Cardiac muscle cell (in vitro differentiated cells and primary cell): Measurements from ENCODE around the gene SORCS3. TPM values are rescaled to one million over a fixed set of nuclear protein-coding genes. Genes with fewer than 3 reads are reported as not detected.
"Not testable (repeated sequence)": the region's sequence is repeated elsewhere in the genome, so short reads cannot be mapped to it uniquely, and the experiment has no call there.

Experiments used
- DNase-seq, 2 donors: peaks; one replicate each; pipeline versions ENCODE4 v3.0.0 to v3.0.0-alpha.2; 2010 to 2017; ENCODE audit warnings: low read depth in 1 of 2, low spot score in 1 of 2
- H3K27ac ChIP-seq: fragments of 200-600 bp; sonication (generic); 2 replicates; pipeline ENCODE4 v1.5.1; 2016
- H3K27me3 ChIP-seq: fragments of 200-600 bp; sonication (generic); 2 replicates; pipeline ENCODE4 v1.6.0; 2016; ENCODE audit warnings: control low read depth
- H3K36me3 ChIP-seq: fragments of 200-600 bp; sonication (generic); 2 replicates; pipeline ENCODE4 v1.5.1; 2016; ENCODE audit warnings: control low read depth
- H3K4me1 ChIP-seq: fragments of 200-600 bp; sonication (generic); 2 replicates; pipeline ENCODE4 v1.8.1; 2017; ENCODE audit warnings: low read depth, mild to moderate bottlenecking, mixed run types
- H3K4me3 ChIP-seq: fragments of 200-600 bp; sonication (generic); 2 replicates; pipeline ENCODE4 v1.5.1; 2016; ENCODE audit warnings: mild to moderate bottlenecking
- H3K9me3 ChIP-seq: fragments of 200-600 bp; sonication (generic); 2 replicates; pipeline ENCODE4 v1.5.1; 2017; ENCODE audit warnings: low read depth, mild to moderate bottlenecking, control low read depth
- polyA plus RNA-seq: library from polyadenylated mRNA; unstranded; fragments of >200 nt; fragmentation: Nextera tagmentation; extraction: Ambion mirVana; gene quantifications from 2 replicates; pipeline ENCODE4 v1.2.1, GENCODE V29; 2016
- total RNA-seq: library from RNA; depleted of rRNA; stranded (reverse); fragments of >200 nt; gene quantifications from 2 replicates; pipeline ENCODE4 v1.2.3, GENCODE V29; 2016
- TF ChIP-seq, protein P1 (sequence below): IDR thresholded peaks from 2 replicates; pipeline ENCODE4 v1.5.1; 2012; ENCODE audit warnings: low read depth, mild to moderate bottlenecking, low read length

SORCS3 gene
- total and polyA plus RNA-seq, 2 experiments from 2014 or later = 9.3 to 29.1 TPM

- TF ChIP-seq, protein P1, sequence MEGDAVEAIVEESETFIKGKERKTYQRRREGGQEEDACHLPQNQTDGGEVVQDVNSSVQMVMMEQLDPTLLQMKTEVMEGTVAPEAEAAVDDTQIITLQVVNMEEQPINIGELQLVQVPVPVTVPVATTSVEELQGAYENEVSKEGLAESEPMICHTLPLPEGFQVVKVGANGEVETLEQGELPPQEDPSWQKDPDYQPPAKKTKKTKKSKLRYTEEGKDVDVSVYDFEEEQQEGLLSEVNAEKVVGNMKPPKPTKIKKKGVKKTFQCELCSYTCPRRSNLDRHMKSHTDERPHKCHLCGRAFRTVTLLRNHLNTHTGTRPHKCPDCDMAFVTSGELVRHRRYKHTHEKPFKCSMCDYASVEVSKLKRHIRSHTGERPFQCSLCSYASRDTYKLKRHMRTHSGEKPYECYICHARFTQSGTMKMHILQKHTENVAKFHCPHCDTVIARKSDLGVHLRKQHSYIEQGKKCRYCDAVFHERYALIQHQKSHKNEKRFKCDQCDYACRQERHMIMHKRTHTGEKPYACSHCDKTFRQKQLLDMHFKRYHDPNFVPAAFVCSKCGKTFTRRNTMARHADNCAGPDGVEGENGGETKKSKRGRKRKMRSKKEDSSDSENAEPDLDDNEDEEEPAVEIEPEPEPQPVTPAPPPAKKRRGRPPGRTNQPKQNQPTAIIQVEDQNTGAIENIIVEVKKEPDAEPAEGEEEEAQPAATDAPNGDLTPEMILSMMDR = no peak
Measured at GRCh38 chr10:104690101-104690500, 49.0 kb downstream of the SORCS3 start.

DNA sequence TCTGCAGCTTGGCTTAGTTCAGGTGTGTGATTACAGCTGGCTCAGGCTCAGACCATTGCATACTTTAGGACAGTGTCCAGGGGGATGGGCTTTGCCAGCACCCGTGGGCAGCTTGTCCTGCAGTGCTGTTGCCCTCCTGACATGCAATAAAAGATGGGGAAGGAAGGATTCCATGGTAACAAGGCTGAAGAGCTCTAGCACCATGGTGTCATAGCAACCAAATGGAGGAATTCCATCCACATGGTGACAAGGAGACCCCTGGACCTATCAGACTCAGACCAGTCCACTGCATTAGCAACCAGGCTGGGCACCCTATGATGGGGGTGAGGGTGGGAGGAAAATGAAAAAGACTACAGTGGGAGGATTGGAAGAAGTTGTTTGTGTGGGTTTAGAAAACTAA lies 49.9 kb downstream of the SORCS3 start:
- TF ChIP-seq, protein P1 = no peak
- Histone ChIP-seq H3K27ac (no peak overlapping the region), H3K27me3 (no peaks in the 10 kb centered on the region), H3K4me3 (no peak overlapping the region), H3K36me3 (no peaks in the 10 kb centered on the region), H3K9me3 (no peaks in the 10 kb centered on the region), H3K4me1 (no peaks in the 10 kb centered on the region)
- no peak for DNase-seq

More at GRCh38 chr10:104690101-104690500, 49.0 kb downstream of the SORCS3 start:
- no peak for DNase-seq
- no peaks in the 10 kb centered on the region for H3K4me1 ChIP-seq
- H3K9me3 ChIP-seq = no peaks in the 10 kb centered on the region
- no peak overlapping the region for H3K4me3 ChIP-seq
- no peaks in the 10 kb centered on the region for H3K27me3 ChIP-seq
- no peak overlapping the region for H3K27ac ChIP-seq
- no peaks in the 10 kb centered on the region for H3K36me3 ChIP-seq

GRCh38 chr10:104694074-104694473 lies 53.0 kb downstream of the SORCS3 start:
- Histone ChIP-seq H3K4me3 (no peak overlapping the region), H3K27me3 (no peaks in the 10 kb centered on the region), H3K9me3 (no peaks in the 10 kb centered on the region), H3K4me1 (peaks cover 10% of the 10 kb centered on the region), H3K27ac (no peak overlapping the region), H3K36me3 (no peaks in the 10 kb centered on the region)
- no peak for DNase-seq
- TF ChIP-seq, protein P1 = no peak

- H3K4me3 ChIP-seq, H3K27ac ChIP-seq, H3K9me3 ChIP-seq, DNase-seq, H3K27me3 ChIP-seq, H3K36me3 ChIP-seq: not testable (repeated sequence)
- peaks cover 39% of the 10 kb centered on the region for H3K4me1 ChIP-seq
Measured at GRCh38 chr10:104703262-104703661, 62.2 kb downstream of the SORCS3 start.

DNA sequence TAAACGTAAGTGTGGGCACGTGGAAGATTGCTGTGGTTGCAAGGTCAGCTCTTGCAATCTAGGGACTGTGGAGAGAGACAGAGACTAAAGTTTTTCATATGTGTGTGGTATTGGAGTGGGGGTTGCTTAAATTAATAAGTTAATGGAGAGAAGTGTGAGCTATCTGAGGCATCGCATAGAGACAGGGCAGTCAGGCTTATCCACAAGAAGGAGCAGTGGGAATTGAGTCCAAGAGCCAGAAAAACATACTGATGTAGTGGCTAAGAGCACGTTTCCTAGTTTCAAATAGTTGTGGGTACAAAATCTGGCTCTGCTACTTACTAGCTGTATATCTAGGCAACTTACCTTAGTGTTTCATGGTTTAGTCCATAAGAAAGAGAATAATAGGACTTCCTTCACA lies 65.8 kb downstream of the SORCS3 start:
- Histone ChIP-seq H3K27me3 (no peaks in the 10 kb centered on the region), H3K36me3 (no peaks in the 10 kb centered on the region), H3K27ac (peak overlapping the region; percentile 90), H3K4me3 (no peak overlapping the region), H3K4me1 (peaks cover 71% of the 10 kb centered on the region), H3K9me3 (no peaks in the 10 kb centered on the region)
- TF ChIP-seq, protein P1 = no peak
- DNase-seq = no peak

DNA sequence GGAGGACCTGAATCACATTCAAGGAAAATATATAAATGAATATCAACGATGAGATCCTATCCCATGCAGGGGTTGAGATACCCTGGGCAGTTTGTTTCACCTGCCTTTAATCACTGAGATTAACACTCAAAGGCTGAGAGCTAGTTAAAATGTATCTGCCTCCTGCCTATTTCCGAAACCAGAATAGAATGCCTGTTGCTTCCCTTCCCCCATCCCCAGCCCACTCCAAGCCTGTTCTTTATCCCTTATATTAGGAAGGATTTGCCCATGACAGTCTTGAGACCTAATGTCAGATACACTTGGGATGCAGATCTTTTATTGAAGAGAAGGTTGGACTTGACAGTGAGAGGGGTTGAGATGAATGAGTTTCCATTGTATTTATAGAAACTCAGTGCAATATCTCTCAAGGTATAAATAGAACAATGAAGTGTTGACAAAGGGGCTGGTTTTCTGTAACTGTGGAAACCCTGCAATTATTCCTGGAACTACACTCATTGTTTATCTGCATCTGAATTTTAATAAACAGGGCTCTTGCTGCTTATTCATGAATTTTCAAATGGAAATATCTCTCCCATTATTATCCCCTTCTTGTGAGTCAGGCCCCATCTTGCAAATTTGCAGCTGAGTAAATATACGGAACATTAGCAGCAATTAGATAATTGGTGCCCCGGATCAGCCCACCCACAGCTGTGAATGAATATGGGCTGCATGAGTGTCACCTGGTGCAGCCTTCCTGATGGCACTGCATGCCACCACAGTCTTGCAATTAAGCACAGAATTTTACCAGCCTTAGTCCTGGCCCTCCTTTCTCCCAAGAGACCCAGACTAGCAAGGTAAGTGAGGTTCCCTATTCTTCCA lies 66.7 kb downstream of the SORCS3 start:
- TF ChIP-seq, protein P1 = no peak
- Histone ChIP-seq H3K27me3 (no peaks in the 10 kb centered on the region), H3K4me1 (peaks cover 80% of the 10 kb centered on the region), H3K36me3 (no peaks in the 10 kb centered on the region), H3K27ac (peak overlapping the region; percentile 90), H3K4me3 (no peak overlapping the region), H3K9me3 (no peaks in the 10 kb centered on the region)
- DNase-seq = peak in 1 of 2 donors; percentile 80
